ENCODE measurements around the gene SRP68.

DNA sequence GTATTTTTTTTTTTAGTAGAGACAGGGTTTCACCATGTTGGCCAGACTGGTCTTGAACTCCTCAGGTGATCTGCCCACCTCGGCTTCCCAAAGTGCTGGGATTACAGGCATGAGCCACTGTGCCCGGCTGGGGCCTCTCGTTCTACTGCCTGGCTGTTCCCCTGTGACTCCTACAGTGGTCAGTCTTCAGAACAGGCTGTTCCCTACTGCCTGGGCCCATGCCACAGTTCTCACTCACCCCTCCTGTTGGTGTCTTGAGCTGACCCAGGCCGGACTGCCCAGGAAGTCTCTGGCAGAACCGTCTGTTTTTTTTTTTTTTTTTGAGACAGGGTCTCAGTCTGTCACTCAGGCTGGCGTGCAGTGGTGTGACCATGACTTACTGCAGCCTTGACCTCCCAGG, 68.4 kb downstream of the SRP68 start:
- TF ChIP-seq SIN3A (IDR thresholded peaks at IDR 0.05; ENCODE audit: borderline replicate concordance, insufficient read depth, low read length) (no peak), POLR2AphosphoS5 (IDR thresholded peaks at IDR 0.05; ENCODE audit: low read depth, low read length) (no peak), REST (IDR thresholded peaks at IDR 0.05; ENCODE audit: insufficient read depth in 1 of 2, low read depth in 2 of 2, low read length in 2 of 2) (no peak)
